Tibial nerve (tissue), 4 donors: ENCODE results near the gene SV2B.

Source experiments
- EP300 ChIP-seq, 2 donors: sonication (generic); formaldehyde crosslinking; IDR thresholded peaks; one replicate each; pipeline ENCODE4 v1.6.1; 2017; ENCODE audit warnings: antibody characterized with exemption in 2 of 2, mild to moderate bottlenecking in 1 of 2
- TF ChIP-seq, protein P1 (sequence below), 5 experiments: fragments of 200-600 bp in 3 of 5; fragments of 450-650 bp in 2 of 5; sonication (generic) in 3 of 5; IDR thresholded peaks; one replicate each; pipeline ENCODE4 v1.5.1; 2016 to 2019; ENCODE audit warnings: antibody characterized with exemption in 5 of 5, mild to moderate bottlenecking in 3 of 5, moderate library complexity in 2 of 5

DNA sequence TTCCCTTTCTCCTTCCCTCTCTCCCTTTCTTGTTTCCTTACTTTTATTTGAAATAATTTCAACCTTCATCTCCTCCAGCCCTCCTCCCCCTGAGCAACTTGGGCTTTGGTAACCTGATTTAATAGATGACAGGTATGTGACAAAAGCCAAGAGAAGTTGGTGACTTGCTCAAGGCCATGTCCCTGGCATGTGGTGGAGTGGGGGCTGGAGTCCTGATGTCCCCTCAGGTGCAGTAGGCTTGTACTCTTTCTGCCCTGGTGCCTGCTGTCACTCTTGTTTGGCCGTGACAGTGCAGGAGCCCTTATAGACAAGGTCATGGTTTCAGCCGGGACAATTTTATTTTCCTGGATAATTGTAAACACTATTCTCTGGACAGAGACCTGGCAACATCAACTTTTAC, 152.7 kb downstream of the SV2B start:
- TF ChIP-seq, protein P1, sequence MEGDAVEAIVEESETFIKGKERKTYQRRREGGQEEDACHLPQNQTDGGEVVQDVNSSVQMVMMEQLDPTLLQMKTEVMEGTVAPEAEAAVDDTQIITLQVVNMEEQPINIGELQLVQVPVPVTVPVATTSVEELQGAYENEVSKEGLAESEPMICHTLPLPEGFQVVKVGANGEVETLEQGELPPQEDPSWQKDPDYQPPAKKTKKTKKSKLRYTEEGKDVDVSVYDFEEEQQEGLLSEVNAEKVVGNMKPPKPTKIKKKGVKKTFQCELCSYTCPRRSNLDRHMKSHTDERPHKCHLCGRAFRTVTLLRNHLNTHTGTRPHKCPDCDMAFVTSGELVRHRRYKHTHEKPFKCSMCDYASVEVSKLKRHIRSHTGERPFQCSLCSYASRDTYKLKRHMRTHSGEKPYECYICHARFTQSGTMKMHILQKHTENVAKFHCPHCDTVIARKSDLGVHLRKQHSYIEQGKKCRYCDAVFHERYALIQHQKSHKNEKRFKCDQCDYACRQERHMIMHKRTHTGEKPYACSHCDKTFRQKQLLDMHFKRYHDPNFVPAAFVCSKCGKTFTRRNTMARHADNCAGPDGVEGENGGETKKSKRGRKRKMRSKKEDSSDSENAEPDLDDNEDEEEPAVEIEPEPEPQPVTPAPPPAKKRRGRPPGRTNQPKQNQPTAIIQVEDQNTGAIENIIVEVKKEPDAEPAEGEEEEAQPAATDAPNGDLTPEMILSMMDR (IDR thresholded peaks at IDR 0.05): no peak
- no peak for TF ChIP-seq EP300 (IDR thresholded peaks at IDR 0.05)
